Fibroblast of the aortic adventitia (primary cell): Measurements from ENCODE around the gene LAMA3. TPM values are rescaled to one million over a fixed set of nuclear protein-coding genes. Genes with fewer than 3 reads are reported as not detected.

ENCODE experiments used
- DNase-seq: peaks from one replicate; pipeline ENCODE4 v3.0.0-alpha.2; 2010; ENCODE audit warnings: low read depth
- H3K4me3 ChIP-seq: 2 replicates; pipeline ENCODE4 v1.5.1; 2011; ENCODE audit warnings: low read depth, mild to moderate bottlenecking, control low read depth, low read length, moderate library complexity
- total RNA-seq: library from RNA; depleted of rRNA; stranded (reverse); fragments of >200 nt; gene quantifications from 2 replicates; pipeline ENCODE4 v1.2.3, GENCODE V29; 2012; ENCODE audit warnings: low replicate concordance
- TF ChIP-seq, protein P1 (sequence below): IDR thresholded peaks from 2 replicates; pipeline ENCODE4 v1.5.1; 2011; ENCODE audit warnings: mild to moderate bottlenecking, low read length, control low read depth, inconsistent platforms; ENCODE audit not compliant: insufficient read depth

Gene LAMA3
- total RNA-seq, 1 donor: 15.7 TPM

DNA sequence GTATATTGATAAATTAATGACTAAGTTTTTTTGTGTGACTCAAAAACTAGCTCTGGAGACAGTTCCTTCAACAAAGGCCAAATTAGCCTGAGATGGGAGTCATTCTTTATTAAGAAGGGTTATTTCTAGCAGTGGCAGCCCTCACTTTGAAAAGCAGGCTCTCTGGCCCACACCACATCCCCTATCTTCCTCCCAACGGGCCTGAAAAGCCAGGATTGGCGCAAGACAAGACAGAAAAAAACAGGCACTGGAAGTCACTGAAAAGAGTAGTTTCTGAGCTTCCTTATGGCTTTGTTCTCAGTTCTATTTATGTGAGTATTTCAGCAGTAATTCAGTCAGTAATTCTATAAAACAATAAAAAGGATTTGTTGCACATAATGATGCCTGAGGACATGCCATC, 149.0 kb downstream of the LAMA3 start:
- H3K4me3 ChIP-seq: no peak overlapping the region
- TF ChIP-seq, protein P1, sequence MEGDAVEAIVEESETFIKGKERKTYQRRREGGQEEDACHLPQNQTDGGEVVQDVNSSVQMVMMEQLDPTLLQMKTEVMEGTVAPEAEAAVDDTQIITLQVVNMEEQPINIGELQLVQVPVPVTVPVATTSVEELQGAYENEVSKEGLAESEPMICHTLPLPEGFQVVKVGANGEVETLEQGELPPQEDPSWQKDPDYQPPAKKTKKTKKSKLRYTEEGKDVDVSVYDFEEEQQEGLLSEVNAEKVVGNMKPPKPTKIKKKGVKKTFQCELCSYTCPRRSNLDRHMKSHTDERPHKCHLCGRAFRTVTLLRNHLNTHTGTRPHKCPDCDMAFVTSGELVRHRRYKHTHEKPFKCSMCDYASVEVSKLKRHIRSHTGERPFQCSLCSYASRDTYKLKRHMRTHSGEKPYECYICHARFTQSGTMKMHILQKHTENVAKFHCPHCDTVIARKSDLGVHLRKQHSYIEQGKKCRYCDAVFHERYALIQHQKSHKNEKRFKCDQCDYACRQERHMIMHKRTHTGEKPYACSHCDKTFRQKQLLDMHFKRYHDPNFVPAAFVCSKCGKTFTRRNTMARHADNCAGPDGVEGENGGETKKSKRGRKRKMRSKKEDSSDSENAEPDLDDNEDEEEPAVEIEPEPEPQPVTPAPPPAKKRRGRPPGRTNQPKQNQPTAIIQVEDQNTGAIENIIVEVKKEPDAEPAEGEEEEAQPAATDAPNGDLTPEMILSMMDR: no peak
- no peak for DNase-seq

DNA sequence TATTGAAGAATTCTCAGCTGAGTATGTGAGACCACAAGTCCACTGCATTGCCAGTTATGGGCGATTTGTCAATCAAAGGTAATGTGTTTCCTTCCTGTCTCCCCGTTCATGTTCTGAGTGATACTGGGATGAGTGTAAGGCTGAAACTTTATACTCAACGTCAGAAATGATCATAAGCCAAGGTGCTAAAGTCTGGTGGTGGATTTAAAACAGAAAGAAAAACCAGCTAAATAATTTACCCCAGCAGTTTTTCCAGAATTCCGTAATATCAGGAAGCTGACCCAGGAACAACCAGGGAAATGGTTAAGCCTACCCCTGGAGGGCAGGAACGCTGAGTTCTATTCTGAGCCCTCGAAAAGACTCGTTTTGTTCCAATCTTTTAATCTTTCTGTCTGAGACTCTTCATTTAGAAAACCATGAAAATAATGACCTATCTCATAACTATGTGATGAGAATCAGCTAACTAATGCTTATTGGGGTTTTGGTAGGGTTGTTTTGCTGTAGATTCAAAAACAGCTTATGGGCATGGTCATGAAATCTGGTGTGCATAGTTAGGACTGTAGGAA, 149.6 kb downstream of the LAMA3 start:
- TF ChIP-seq, protein P1: no peak
- DNase-seq: peak; percentile 32
- H3K4me3 ChIP-seq: no peak overlapping the region

DNA sequence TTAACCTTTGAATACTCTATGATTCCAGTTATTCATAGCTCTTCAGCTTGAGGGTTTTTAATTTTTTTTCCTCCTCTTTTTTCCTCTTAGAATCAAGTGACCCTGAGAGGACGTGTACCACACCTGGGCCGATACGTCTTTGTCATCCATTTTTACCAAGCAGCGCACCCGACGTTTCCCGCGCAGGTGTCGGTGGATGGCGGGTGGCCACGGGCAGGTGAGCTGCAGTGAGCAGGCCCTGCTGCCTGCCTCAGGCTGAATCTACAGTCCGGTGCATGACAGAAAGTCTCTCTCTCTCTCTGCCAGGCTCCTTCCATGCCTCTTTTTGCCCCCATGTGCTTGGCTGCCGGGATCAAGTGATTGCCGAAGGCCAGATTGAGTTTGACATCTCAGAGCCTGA, 153.1 kb downstream of the LAMA3 start:
- no peak for DNase-seq
- TF ChIP-seq, protein P1: no peak
- no peak overlapping the region for H3K4me3 ChIP-seq

DNA sequence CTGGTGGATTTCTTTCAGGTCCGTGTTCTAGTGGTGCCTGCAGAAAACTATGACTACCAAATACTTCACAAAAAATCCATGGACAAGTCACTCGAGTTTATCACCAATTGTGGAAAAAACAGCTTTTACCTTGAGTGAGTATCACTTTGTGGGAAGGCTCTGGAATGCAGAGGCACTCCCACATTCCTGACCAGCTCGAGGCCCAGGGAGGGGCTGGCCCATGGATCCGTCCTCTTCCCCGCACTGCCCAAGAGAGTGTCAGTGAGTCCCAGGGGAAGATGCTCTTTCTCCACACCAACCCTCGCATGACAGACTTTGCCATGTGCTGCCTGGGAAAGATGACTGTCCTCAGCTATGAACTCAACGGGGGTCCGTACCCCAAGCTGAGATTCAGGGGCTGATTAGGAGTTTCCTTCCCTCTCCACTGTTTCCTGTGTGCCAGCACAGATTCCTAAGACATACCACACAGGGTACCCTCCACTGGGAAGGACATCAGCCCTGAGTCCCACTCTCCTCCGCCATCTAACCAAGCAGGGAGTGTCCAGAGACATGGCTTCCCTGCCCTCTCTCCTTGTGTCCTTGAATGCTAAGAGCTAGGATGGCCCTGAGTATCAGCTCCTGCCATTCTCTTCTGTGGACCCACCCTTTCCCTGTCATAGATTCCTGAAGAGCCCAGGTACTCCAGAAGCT, 155.9 kb downstream of the LAMA3 start:
- no peak overlapping the region for H3K4me3 ChIP-seq
- DNase-seq: peak; percentile 27
- TF ChIP-seq, protein P1: no peak

DNA sequence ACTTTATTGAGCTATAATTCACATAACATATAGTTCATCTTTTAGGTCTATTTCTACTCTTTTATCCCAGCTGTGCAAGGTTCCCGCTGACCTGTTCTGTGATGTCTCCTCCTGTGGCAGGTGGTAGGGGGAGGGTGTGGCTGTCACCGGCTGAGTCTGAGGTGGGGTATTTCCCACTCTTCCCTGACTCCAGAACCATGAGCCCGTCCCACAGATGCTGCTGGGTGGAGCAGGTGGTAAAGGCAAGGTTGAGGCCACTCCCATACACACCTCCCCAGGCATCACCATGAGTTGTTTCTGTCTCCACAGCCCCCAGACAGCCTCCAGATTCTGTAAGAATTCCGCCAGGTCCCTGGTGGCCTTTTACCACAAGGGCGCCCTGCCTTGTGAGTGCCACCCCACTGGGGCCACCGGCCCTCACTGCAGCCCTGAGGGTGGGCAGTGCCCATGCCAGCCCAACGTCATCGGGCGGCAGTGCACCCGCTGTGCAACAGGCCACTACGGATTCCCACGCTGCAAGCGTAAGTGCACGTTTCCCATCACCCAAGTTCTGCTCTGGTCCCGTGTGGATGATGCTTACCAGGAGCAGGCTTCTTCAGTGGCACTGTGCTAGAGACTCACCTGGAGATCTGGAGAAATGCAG, 156.9 kb downstream of the LAMA3 start:
- DNase-seq: no peak
- H3K4me3 ChIP-seq: no peak overlapping the region
- TF ChIP-seq, protein P1: no peak

DNA sequence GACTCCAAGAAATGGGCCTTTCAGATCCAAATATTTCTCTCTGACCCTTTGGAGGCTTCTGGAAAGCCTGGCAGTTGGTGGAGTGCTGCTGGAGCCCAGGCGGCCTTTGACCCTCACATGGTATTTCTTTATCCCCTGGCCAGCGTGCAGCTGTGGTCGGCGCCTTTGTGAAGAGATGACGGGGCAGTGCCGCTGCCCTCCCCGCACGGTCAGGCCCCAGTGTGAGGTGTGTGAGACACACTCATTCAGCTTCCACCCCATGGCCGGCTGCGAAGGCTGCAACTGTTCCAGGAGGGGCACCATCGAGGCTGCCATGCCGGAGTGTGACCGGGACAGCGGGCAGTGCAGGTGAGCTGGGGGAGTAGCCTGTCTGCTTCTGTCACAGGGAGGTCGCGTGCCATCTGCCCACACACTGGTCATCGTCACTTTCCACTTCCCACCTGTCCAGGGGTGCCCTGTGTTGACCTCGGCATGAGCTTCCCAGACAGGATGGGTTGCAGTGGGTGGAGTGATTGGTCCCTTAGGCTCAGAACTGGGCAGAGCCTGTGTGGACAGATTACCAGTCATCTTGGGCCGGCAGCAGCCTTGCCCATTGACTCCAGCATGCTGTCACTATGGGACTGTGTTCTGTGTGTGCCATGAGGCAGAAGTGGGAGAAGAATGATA, 158.2 kb downstream of the LAMA3 start:
- H3K4me3 ChIP-seq: no peak overlapping the region
- TF ChIP-seq, protein P1: no peak
- DNase-seq: no peak
